Dedifferentiated amniotic fluid mesenchymal stem cell (primary cell): Measurements from ENCODE around the gene DENND2A.
"Not testable (repeated sequence)": the region's sequence is repeated elsewhere in the genome, so short reads cannot be mapped to it uniquely, and the experiment has no call there.

Source experiments
- DNase-seq: peaks from one replicate; pipeline ENCODE4 v3.0.0-alpha.2; 2016; ENCODE audit errors: extremely low spot score

DENND2A gene

DNA sequence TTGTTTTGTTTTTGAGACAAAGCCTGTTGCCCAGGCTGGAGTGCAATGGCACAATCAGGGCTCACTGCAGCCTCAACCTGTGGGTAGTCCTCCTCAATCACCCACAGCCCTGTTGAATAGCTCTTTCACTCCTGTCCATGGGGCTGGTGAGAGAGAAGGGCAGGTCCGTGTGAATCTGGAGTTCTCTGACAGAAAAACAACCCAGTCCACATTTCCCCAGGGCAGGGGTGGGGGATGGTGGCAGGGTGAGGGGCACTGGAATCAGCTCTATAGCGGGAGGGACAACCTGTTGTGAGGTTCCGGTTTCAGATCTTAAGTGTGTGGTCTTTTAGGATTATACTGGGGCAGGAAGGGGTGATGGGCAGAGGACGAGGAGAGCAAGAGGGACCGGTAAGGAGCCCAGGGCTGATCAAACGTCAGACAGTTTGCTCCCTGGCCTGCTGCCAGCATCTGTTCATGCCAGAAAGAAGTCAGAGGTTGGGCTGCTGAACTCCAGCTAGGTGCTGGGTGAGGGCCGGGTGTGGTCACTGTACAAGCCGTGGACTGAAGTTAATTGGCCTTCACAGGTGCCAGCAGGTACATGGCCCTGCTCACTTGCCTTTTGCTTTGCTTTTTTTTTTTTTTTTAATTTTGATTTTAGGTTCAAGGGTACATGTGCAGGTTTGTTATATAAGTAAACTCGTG is 128.2 kb downstream of the DENND2A start:
- no peak for DNase-seq

DNA sequence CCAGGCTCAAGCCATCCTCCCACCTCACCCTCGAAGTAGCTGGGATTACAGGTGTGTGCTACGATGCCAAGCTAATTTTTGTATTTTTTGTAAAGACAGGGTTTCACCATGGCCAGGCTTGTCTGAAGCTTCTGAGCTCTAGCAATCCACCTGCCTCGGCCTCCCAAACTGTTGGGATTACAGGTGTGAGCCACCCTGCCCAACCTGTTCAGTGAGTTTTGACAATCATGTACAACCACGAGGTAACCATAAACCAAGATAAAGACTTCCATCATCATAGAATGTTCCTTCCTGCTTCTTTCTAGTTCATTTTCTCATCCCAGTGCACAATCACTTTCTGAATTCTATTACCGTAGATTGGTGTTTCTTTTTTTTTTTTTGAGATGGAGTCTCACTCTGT is 130.8 kb downstream of the DENND2A start:
- no peak for DNase-seq

DNA sequence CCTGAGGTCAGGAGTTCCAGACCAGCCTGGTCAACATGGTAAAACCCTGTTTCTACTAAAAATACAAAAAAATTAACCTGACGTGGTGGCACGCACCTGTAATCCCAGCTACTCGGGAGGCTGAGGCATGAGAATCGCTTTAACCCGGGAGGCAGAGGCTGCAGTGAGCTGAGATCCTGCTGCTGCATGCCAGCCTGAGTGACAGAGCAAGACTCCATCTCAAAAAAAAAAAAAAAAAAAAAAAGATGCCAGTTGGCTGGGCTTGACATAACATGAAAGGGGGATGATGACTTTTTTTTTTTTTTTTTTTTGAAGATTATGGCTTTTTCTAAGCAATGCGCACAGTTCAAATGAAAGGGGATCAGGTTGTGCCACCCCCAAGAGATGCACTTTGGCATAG is 133.1 kb downstream of the DENND2A start:
- not testable (repeated sequence) for DNase-seq

DNA sequence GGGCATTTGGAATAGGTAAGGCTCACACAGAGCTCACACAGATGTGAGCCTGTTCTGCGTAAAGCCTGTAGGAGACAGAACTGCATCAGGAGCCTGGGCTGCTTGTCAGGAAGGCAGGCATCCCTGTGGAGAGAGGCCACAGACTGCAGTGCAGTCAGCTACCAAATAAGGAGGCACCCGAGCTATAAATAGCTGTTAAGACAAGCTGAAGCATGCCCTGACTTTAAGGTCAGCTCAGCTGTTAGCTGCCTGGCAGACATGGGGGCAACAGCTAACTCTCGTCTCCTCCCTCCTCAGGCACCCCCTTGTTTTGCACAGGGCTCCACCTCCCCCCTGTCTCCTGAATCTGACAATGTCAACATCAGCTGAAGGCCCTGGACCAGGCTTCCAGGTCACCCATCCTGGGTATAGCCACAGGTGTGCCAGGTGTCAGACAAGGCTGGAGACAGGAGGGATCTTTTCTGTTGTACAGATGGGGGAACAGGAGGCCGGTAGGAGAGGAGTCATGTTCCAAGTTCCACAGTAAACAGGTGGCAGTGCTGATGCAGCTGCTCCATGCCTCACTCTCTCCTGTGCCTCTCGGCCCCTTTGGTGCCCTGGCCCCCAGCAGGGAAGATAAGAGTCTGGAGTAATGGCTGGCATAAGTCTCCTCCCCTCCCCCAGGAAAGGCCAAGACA is 133.7 kb downstream of the DENND2A start:
- DNase-seq = peak; percentile 54

DNA sequence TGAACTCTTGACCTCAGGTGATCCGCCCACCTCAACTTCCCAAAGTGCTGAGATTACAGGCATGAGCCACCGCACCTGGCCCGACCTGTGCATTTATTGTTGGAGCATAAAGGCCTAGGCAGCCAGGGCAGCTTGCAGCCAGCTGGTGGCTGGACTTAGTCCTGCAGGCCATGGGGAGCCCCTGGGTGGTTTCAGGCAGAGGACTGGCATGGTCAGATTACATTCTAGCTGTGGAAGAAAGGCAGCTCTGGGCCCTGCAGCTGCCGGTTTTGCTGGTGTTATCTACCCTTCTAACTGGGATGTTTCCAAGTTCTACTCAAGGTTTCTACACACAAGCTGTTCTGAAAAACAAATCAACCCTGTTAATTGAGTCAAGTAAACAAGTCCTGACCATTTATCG is 138.6 kb downstream of the DENND2A start:
- DNase-seq = no peak

DNA sequence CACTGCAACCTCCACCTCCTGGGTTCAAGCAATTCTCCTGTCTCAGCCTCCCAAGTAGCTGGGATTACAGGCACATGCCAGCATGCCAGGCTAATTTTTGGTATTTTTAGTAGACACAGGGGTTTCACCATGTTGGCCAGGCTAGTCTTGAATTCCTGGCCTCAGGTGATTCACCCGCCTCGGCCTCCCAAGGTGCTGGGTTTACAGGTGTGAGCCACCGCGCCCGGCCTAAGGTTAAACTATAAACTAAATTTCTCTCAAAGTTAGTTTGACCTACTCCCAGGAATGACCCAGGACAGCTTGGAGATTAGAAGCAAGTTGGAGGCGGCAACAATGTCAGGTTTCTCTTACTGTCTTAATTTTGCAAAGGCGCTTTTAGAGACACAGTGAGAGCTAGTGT is 142.8 kb downstream of the DENND2A start:
- not testable (repeated sequence) for DNase-seq

DNA sequence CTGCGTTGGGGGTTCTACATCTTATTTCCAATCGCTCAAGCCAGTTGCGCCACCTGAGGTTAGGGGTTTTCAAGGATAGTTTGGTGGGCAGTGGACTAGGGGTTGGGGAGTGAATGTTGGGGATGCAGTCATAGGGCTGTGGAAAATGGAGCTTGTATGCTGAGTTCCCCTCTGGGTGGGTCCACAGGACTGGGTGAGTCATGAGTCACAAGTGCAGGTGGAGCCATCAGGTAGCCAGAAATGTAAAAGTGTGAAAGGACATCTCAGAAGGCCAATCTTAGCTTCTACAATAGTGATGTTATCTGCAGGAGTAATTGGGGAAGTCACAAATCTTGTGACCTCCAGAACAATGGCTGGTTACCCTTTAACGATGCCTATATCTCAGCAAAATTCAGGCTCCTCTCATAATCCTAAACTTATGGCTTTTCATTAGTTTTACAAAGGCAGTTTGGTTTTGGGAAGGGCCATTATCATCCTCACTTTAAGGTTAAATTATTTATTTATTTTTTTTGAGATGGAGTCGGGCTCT is 143.3 kb downstream of the DENND2A start:
- DNase-seq = no peak

DNA sequence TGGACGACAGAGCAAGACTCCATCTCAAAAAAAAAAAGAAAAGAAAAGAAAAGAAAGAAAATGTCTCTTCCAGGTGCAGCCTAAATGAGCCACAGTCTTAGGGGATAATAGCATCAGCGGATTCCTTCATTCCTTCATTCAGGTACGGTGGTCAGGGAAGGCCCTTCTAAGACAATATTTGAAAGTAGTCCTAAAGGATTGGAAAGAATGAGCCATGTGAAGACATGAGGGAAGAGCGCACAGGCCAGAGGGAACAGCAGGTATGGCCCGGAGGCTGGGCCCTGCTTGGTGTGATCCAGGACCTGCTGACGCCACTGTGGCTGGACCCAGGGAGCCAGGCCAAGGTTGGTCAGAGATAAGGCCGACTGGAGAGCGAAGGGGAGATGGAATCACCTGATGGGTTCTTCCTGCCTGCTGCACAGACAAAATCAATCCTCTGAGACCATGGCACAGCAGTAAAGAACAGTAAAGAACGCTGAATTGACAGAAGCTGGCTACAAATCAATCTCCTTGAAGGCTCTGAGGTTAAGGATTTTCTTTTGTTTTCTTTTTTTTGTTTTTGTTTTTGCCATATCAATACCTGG is 145.0 kb downstream of the DENND2A start:
- no peak for DNase-seq

DNA sequence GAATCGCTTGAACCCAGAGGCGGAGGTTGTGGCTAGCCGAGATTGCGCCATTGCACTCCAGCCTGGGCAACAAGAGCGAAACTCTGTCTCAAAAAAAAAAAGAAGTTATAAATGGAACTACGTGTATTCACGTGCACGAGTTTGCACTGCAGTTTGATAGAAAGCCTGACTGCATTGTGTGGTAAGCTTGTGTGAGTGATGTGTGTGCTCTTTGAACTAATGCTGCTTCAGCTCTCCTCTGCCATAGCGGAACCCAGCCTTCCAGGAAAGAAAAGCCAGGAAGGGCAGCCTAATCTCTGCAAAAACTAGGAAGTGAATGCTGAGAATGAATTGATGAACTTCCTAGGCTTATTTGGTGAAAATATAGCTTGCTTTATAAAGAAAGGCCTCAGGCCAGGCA is 145.7 kb downstream of the DENND2A start:
- DNase-seq = no peak

DNA sequence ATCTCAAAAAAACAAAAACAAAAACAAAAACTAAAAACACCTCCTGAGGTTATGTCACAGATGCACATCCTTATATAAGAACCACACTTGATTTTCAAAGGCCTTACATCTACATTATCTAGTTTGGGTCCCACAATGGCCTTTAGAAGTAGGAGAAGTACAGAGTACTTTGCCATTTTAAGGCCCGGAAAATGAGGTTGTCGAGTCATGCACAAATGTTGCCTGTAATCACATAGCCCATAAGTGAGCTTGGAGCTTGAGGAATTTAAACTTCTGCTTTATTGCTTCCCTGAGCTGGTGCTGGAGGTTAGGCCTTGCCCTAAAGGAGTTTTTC is 151.6 kb downstream of the DENND2A start:
- no peak for DNase-seq

DNA sequence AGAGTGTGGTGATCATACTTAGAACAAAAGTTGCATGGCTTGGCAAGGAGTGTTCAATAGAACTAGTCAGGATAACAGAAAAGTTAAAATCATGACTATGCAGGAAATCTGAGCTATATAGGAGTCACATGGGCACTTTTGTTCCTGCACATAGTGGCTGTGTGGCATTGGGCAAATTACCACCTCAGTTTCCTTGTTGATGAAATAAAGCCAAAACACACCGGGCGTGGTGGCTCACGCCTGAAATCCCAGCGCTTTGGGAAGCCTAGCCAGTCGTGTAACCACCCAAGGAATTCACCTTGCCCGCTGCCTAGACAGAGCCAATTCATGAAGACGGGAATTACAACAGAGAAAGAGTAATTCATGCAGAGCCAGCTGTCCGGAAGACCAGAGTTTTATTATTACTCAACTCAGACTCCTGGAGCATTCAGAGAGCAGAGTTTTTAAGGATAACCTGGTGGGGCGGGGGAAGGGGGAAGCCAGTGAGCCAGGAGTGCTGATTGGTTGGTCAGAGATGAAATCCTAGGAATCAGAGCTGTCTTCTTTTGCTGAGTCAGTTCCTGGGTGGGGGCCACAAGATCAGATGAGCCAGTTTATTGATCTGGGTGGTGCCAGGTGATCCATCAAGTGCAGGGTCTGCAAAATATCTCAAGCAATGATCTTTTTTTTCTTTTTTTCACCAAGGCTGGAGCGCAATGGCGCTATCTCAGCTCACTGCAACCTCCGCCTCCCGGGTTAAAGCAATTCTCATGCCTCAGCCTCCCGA is 154.9 kb downstream of the DENND2A start:
- no peak for DNase-seq

DNA sequence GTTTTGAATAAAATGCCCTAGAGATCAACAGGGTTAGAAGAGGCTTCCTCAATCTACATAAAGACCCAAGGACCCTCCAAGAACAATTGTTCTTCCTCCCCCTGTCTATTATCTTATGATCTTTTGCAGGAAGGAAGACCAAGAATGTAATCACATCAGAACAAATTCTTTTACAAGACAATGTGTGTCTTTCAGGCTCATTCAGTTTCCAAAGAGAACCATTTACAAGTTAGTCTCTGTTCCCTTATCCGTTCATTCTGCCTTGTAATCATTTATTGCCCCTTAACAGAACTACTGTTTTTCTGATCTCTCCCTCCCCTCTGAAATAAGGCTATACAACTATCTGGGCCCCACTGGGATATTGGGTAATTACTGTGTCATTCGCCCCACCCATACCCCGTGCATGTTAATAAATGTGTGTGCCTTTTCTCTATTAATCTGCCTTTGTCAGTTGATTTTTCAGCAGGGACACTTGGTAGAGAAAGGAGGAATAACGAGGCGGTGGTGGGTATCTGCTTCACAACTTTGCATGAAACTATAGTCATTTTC is 155.6 kb downstream of the DENND2A start:
- DNase-seq = no peak

DNA sequence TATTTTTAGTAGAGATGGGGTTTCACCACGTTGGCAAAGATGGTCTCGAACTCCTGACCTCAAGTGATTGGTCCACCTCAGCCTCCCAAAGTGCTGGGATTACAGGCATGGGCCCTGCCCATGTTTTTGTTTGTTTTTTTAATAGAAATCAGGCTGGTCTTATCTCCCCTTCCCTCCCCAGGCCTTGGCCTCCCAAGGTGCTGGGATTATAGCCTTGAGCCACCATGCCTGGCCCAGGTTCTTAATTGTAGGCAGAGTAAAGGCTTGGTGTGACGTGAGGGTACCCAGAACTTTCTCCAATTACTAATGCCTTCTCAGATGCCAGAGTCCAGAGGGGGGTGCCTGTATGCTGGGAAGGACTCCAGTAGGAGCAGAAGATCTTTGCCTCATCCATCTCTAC is 156.1 kb downstream of the DENND2A start:
- no peak for DNase-seq

DNA sequence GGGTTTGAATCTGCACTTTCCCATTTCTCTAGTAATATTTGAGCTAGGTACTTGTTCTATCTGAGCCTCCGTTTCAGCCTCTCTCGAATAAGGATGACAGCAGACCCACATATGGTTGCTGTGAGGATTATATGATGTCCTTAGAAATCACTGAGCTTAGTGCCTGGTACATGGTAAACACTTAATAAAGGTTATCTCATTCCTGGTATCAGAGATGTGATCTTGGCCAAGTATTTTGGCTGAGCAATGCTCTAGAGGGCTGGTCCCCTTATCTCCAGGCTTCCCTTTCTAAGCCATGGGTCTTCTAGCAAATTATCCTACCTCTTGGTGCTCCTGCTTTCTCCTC is 160.9 kb downstream of the DENND2A start:
- DNase-seq = no peak

DNA sequence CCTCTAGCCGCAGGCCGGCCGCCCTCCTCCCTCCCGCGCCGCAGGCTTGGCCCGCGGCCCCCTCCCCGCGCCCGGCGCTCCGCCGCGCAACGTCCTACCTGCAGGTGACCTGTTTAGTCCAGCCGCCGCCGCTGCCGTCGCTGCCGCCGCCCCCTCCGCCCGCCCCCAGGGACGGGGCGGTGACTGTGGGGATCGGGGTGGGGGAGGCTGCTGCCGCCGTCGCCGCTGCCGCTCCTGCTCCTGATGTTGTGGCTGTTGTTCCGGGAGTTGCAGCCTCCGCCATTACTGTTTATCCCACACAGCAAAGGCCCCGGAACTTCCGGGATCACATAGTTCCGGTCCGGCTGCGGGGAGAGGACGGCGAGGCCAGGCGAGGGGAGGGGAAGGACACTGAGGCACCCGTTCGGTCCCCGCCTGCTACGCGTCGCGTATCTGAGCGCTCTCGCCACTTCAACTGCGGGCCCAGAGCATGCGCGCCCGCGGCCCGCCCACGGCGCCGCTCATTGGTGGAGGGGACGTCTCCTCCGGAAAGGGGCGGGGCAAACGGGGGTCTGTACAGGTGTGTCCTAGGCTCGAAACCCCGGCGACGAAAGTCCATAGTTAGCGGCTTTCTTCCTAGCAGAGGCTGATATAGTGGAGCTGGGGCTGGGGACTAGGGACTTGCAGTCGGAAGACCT is 161.4 kb downstream of the DENND2A start, which contains the start of gene MKRN1:
Gene MKRN1, minus strand, starts transcription at position 444 of the 677 bp plus-strand sequence. Its CDS starts 161 bp downstream, at position 283.
- peak; percentile 92 for DNase-seq

DNA sequence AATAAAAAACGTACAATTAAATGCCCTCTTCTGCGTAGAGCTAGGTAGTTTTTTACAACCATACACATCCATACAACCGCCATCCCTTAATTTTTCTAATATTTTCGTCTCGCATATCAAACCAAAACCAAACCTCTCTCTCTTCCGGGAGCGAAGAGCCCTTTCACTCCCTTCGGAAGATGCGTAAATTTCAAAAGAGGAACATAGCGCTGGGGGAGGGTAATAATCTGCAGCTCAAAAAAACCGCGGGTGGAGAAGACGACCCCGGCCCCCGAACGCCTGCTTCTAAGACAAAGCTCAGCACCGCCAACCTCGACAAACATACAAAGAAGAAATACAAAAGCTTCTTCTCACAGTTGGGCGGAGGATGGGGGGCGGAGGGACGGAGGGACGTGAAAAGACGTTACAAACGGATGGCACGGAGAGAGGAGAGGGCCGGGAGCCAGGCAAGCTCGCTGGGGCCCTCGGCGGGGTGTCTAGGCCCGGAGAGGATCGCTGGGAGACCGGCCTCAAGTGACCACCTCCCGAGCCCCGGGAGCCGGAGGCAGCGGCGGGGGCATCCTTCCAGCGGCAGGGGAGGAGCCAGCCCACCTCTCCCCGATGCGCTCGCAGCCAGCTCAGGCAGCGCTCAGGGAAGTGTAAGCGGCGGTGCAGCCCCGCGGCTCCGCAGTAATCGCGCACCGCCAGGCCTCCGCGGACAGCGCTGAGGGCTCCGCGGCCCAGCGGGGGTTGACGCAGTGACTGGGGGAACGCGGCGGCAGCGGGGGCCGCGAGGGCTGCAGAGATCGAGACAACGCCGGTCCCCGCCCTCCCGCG is 162.2 kb downstream of the DENND2A start:
- peak; percentile 18 for DNase-seq

DNA sequence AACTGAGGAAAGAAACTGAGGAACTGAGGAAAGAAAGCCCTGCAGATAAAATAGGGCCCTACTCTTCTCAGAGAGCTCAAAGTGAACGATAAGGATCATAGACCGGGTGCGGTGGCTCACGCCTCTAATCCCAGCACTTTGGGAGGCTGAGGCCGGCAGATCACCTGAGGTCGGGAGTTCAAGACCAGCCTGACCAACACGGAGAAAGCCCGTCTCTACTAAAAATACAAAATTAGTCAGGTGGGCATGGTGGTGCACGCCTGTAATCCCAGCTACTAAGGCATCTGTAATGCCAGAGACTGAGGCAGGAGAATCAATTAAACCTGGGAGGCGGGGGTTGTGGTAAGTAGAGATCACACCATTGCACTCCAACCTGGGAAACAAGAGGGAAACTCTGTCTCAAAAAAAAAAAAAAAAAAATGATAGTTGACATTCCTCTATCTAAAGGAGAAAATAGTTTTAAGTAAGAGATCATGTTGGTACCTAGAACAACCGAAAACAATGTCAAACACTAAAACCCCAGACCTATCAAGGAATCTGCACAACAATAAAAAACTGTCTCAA is 163.8 kb downstream of the DENND2A start:
- no peak for DNase-seq

DNA sequence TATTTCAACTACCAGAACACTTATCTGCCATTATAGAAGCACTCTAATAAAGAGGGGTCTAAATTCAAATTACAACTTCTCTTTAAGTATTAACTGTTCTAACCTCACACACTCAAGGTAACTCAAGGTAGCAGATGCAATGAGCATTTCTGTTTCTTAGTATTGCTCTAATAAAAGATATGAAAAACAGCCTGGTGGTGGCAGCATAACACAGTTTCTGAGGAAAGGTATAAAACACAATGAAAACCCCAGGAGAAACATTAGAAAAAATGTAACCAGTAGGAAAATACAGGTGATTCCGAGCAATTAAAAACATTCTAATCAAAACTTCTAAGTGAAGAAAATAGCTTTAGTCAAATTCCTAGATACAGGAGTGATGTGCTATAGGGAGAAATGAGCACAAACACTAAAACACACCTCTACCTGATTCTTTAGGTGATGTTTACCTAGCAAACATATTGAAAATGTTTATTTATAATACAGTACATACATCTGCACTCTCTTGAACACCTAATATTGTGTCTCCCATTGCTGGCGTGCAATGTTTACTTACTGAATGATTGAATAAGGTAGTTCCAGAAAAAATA is 164.8 kb downstream of the DENND2A start:
- peak; percentile 25 for DNase-seq
